Sigmoid colon (tissue), 4 donors: ENCODE measurements around the gene JAG1.

Experiments used
- CTCF ChIP-seq, 4 experiments: fragments of 450-650 bp in 3 of 4; fragments of 200-600 bp in 1 of 4; IDR thresholded peaks; one replicate each; pipeline ENCODE4 v1.5.1; 2016 to 2019; ENCODE audit warnings: antibody characterized with exemption in 4 of 4, mild to moderate bottlenecking in 3 of 4, moderate library complexity in 2 of 4
- EP300 ChIP-seq, 4 donors: sonication (generic); formaldehyde crosslinking; IDR thresholded peaks; one replicate each; pipeline ENCODE4 v1.6.1; 2017; ENCODE audit warnings: antibody characterized with exemption in 4 of 4
- POLR2A ChIP-seq, 2 donors: fragments of 450-650 bp; IDR thresholded peaks; one replicate each; pipeline ENCODE4 v1.6.1; 2016; ENCODE audit warnings: antibody characterized with exemption in 2 of 2, mild to moderate bottlenecking in 2 of 2, moderate library complexity in 2 of 2

- TF ChIP-seq CTCF (IDR thresholded peaks at IDR 0.05) (no peak), POLR2A (IDR thresholded peaks at IDR 0.05) (no peak), EP300 (IDR thresholded peaks at IDR 0.05) (no peak)
Observed at GRCh38 chr20:10619427-10619826, 54.4 kb downstream of the JAG1 start.
